ENCODE measurements around the gene RAD51B. TPM values are rescaled to one million over a fixed set of nuclear protein-coding genes. Genes with fewer than 3 reads are reported as not detected.

RAD51B gene
- total RNA-seq, 6 donors from 2014 or later = 10.6 to 63.9 (median 18.4) TPM

DNA sequence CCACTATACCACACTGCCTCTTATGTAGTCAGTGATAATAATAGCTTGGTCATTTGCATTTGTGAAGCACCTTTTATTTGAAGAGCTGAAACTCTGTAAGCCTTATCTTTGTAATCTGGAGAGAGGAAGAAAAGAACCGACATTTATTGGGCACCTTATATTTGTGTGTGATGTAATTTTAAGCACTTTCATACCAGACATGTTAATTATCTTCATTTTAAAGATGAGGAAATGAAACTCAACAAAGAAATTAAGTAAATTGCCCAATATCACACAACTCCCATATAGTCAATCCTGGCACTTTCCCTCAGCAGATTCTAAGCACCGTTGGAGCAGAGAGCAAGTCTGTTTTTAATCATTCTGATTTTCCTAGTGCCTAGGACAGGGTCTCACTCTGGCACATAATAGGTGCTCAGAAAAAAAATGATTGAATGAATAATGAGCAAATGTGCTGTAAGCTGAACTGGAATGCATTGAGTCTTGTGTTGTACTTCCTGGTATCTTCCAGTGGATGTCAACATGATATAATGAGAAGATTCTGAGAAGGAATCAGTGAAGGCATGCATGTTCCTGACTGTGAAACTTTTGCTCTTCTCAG, 554.4 kb downstream of the RAD51B start:
- Histone ChIP-seq H3K36me3 (no peaks in the 10 kb centered on the region), H3K27ac (peak overlapping the region in 1 of 4 donors; percentile 1), H3K9me3 (no peaks in the 10 kb centered on the region), H3K4me1 (peaks cover 24 to 44% (median 36%) of the 10 kb centered on the region in 4 donors), H3K27me3 (no peaks in the 10 kb centered on the region), H3K4me3 (no peak overlapping the region)
- TF ChIP-seq EP300 (IDR thresholded peaks at IDR 0.05) (no peak), POLR2AphosphoS5 (IDR thresholded peaks at IDR 0.05) (no peak)
- TF ChIP-seq, protein P1, sequence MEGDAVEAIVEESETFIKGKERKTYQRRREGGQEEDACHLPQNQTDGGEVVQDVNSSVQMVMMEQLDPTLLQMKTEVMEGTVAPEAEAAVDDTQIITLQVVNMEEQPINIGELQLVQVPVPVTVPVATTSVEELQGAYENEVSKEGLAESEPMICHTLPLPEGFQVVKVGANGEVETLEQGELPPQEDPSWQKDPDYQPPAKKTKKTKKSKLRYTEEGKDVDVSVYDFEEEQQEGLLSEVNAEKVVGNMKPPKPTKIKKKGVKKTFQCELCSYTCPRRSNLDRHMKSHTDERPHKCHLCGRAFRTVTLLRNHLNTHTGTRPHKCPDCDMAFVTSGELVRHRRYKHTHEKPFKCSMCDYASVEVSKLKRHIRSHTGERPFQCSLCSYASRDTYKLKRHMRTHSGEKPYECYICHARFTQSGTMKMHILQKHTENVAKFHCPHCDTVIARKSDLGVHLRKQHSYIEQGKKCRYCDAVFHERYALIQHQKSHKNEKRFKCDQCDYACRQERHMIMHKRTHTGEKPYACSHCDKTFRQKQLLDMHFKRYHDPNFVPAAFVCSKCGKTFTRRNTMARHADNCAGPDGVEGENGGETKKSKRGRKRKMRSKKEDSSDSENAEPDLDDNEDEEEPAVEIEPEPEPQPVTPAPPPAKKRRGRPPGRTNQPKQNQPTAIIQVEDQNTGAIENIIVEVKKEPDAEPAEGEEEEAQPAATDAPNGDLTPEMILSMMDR (IDR thresholded peaks at IDR 0.05) = no peak
- ATAC-seq (ENCODE audit: low FRiP score in 2 of 2) = no peak
- no peak for DNase-seq
- 33 to 39% methylated on average over 2 of the region's 2 CpGs for WGBS, 2 donors

DNA sequence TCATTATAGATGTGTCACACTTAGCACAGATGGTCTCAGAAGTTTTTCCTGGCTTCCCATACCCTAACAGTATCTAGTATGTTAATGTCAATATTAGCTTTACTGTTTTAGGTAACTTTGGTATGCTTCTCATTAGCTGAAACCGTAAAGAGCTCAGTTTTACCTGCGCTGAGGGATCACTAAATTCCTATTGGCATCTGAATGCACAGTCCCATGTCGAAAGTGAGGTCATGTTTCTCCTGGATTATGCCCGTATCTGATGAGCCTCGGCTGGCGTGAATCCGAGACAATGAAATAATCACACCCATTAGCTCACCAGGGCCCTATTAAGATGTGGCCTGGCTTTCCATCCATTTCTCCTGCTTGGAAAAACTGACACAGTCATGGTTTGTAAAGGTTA, 555.1 kb downstream of the RAD51B start:
- 72 to 84% methylated on average over 7 of the region's 7 CpGs for WGBS, 2 donors
- no peaks in the 10 kb centered on the region for H3K27me3 ChIP-seq
- DNase-seq (no peak), ATAC-seq (ENCODE audit: low FRiP score in 2 of 2) (peak in 1 of 2 donors; percentile 59)
- H3K4me1 ChIP-seq = peaks cover 30 to 43% (median 37%) of the 10 kb centered on the region in 4 donors
- H3K36me3 ChIP-seq = no peaks in the 10 kb centered on the region
- no peak overlapping the region for H3K4me3 ChIP-seq
- TF ChIP-seq POLR2AphosphoS5 (IDR thresholded peaks at IDR 0.05) (no peak), POLR2A (IDR thresholded peaks at IDR 0.05) (no peak), EP300 (IDR thresholded peaks at IDR 0.05) (no peak)
- TF ChIP-seq, protein P1 (IDR thresholded peaks at IDR 0.05) = no peak
- H3K27ac ChIP-seq = peak overlapping the region in 1 of 4 donors; percentile 1
- H3K9me3 ChIP-seq = no peaks in the 10 kb centered on the region

DNA sequence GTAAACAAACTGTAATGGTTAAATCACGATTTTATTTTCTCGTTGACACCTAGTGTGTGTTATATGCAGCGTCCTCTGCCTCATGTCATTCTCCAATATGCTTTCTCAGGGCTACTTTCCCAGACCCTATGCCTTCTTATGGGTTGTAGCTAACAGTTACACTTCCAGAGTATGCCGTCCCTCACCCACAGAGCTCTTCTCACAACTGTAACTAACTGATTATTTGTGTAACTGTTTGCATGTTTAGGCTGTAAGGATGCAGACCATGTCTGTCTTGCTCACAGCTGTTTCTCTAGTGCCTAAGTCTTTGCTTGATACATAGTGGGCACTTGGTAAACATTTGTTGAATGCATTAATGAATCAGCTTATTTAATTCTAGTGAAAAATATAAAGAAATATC, 555.8 kb downstream of the RAD51B start:
- H3K36me3 ChIP-seq = no peaks in the 10 kb centered on the region
- H3K9me3 ChIP-seq = no peaks in the 10 kb centered on the region
- no peaks in the 10 kb centered on the region for H3K27me3 ChIP-seq
- H3K27ac ChIP-seq = no peak overlapping the region
- TF ChIP-seq POLR2A (IDR thresholded peaks at IDR 0.05) (no peak), POLR2AphosphoS5 (IDR thresholded peaks at IDR 0.05) (no peak), EP300 (IDR thresholded peaks at IDR 0.05) (no peak)
- TF ChIP-seq, protein P1 (IDR thresholded peaks at IDR 0.05) = no peak
- DNase-seq (no peak), ATAC-seq (ENCODE audit: low FRiP score in 2 of 2) (no peak)
- WGBS, 2 donors = 88 to 96% methylated on average over 4 of the region's 4 CpGs
- H3K4me3 ChIP-seq = no peak overlapping the region
- H3K4me1 ChIP-seq = peaks cover 27 to 43% (median 34%) of the 10 kb centered on the region in 4 donors

DNA sequence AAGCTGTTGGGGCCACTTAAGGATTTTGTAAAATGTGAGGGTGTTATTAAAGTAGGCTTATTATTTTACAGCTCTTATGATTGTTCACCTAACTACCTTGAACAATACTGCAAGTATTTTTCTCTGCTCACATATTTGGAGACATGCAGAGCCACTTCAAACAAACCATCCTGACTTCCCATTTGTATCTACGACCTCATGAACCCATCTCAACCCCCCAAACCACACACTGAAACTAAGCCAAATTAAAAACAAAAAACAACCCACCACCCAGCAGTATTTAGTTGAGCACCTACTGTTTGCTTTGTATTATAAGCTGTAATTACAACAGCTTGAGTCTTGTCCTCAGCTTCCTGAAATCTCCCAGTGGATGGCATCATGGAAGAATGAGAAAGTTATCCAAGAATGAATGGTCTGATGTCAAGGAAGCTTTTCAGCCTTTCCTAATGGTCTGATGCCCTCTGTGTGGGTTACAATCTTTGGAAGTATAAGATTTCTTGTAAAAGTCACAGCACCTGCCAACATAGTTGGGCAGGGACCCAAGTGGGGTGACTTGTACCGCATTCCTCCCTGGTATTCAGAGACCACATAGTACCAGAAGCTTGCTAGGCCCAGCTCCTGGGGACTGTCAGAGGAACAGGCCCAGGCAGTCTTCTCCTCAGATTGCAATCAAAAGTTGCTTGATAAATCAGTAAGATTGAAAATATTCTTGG, 556.6 kb downstream of the RAD51B start:
- peak in 1 of 2 donors; percentile 25 for DNase-seq
- H3K9me3 ChIP-seq = no peaks in the 10 kb centered on the region
- no peak for ATAC-seq (ENCODE audit: low FRiP score in 2 of 2)
- no peak overlapping the region for H3K4me3 ChIP-seq
- H3K36me3 ChIP-seq = no peaks in the 10 kb centered on the region
- peak overlapping the region; percentile 43 to 81 (median 73) for H3K27ac ChIP-seq
- TF ChIP-seq, protein P1 (IDR thresholded peaks at IDR 0.05) = no peak
- H3K27me3 ChIP-seq = no peaks in the 10 kb centered on the region
- 69 to 77% methylated on average over 2 of the region's 2 CpGs for WGBS, 2 donors
- H3K4me1 ChIP-seq = peaks cover 27 to 45% (median 37%) of the 10 kb centered on the region in 4 donors

Data from upper lobe of left lung (tissue), 6 donors.